HG02973 (cell line): ENCODE data around the gene UNC93B1.
"Not testable (repeated sequence)": the region's sequence is repeated elsewhere in the genome, so short reads cannot be mapped to it uniquely, and the experiment has no call there.

Experiments
- ATAC-seq: cut with Tn5 transposase; IDR thresholded peaks from one replicate; pipeline ENCODE4 v1.9.1; 2021; ENCODE audit warnings: moderate library complexity; ENCODE audit not compliant: unreplicated experiment

UNC93B1 gene

DNA sequence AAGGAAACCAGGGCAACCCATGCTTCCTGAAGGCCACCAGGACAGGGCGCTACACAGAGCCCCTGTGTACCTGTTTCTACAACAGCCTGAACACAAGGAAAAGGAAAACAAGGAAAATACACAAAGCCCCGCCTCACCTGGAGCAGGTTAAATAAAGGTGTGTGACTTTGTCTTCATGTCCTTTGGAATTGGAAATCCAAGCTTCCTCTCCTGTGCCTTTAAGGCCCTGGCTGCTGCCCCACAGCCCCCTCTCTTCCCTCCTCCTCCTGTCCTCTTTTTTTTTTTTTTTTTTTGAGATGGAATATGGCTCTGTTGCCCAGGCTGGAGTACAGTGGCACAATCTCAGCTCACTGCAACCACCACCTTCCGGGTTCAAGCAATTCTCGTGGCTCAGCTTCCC lies 57.5 kb downstream of the UNC93B1 start:
- ATAC-seq: not testable (repeated sequence)

DNA sequence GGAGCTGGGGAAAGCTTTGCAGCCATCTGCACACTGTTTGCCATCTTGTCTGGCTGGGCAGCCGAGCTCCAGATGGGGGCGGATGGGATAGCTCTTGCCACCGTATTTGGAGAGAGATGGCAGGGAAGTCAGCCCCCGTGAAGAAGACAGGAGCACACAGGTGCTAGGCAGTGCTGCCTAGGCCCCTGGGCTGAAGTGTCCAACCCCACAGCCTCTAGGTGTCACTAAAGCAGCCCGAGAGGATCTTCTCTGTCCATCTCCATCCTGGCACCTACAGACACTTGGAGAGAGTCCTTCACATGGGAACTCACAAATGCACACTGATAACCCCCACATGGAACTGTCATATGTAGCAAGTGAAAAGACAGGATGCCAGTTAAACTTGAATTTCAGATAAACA lies 60.5 kb downstream of the UNC93B1 start:
- ATAC-seq: not testable (repeated sequence)
